Stimulated activated CD8-positive, alpha-beta memory T cell treated with anti-CD3 and anti-CD28 coated beads, Interleukin-12 subunit alpha, Interleukin-12 subunit beta, amount 100 ng/mL, for 1 hour (primary cell): Measurements from ENCODE around the gene ACOX1.

Experiments
- DNase-seq: peaks from one replicate; pipeline ENCODE4 v3.0.0-alpha.2; 2020; ENCODE audit warnings: low read depth

ACOX1 gene

DNA sequence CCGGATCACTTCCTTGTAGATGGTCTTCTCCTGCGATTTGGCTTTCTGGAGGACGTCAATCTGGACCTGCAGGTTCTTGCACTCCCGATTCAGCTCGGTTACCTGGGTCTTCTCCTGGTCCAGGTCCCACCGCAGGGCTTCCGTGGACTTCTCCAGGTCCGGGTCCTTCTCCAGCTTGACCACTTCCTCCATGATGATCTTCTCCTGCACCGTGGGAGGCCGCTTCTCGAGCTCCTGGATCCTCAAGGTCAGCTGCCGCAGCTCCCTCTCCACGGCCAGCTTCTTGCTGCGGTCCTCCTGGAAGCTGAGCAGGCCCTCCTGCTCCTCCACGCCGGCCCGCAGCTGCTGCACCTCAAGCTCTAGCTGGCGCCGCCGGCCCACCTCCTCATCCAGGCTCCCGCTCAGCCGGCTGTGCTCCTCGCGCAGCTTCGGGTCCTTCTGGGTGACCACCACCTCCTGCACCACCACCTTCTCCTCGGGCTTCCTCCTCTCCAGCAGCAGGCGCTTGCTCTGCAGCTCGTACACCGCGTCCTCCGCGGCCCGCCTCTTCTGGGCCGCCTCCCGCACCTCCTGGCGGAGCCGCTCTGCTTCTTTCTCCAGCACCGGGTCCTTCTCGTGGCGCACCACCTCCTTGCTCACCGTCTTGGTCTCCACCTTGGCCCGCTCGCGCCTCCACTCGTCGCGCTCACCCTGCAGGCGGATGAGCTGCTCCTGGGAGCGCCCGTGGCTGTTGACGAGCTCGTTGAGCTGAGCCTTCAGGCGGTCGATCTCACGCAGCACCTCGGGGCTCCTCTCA lies 29.9 kb upstream of the ACOX1 start:
- DNase-seq = no peak

GRCh38 chr17:76008208-76008607 lies 29.2 kb upstream of the ACOX1 start:
- no peak for DNase-seq

GRCh38 chr17:76007850-76008165 lies 28.8 kb upstream of the ACOX1 start:
- no peak for DNase-seq

DNA sequence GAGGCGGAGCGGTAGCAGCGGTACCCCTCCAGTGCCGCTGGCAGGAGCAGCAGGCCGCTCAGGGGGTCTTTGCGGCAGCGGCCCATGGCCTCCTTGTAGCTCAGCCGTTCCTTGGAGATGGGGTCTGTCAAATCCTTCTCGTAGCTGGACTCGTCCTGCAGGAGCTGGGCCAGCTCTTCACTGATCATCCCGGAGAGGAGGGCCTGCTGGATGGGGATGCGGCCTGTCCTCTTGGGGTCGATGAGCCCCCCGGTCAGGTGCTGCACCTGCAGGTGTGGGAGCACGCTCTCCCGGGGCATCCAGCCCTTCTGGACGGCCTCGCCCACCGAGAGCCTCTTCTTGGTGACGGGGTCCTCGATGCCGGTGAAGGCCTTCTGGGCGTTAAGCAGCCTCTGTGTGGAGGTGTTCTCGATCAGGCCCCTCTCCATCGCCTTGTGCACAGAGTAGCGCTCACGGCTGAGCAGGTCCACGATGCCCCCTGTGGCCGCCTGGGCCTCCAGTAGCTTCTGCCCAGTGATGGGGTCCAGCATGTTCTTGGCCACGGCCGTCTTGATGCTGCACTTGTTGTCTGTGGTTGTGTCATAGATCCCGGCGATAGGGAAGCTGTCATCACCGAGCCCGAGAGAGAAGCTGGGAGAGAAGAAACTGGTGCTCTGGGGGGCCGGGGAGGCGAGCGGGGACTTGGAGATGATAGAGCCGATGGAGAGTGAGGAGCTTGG lies 28.3 kb upstream of the ACOX1 start:
- no peak for DNase-seq

- peak; percentile 74 for DNase-seq
These were observed 26.5 kb upstream of the ACOX1 start for GRCh38 chr17:76005263-76006149.

DNA sequence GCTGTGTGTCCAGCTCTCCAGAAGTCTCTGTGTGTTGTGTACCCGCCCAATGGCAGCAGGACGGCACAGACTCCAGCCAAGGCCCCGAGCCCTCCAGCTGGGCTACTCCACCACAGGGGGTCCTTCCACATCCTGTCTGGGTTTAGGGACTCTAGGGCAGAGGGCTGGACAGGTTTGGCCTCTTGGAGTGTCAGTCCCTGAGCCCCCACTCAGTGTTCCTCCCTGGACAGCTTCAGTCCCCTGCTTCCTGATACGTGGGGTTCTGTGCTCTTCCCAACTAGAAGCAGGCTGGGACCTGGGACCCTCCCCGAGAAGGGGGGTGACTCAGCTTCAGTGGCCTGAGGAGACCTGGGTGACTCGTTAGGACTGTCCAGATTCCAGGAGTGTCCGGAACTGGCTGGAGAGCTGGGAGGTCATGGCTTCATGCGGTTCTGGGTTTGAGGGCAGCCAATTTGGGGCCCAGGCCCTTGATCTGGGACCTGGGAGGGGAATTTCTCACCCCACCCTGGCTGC lies 25.8 kb upstream of the ACOX1 start:
- no peak for DNase-seq

DNA sequence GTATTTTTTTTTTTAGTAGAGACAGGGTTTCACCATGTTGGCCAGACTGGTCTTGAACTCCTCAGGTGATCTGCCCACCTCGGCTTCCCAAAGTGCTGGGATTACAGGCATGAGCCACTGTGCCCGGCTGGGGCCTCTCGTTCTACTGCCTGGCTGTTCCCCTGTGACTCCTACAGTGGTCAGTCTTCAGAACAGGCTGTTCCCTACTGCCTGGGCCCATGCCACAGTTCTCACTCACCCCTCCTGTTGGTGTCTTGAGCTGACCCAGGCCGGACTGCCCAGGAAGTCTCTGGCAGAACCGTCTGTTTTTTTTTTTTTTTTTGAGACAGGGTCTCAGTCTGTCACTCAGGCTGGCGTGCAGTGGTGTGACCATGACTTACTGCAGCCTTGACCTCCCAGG lies 24.9 kb upstream of the ACOX1 start:
- no peak for DNase-seq

- DNase-seq = no peak
These were observed 23.1 kb upstream of the ACOX1 start for GRCh38 chr17:76002100-76002499.

DNA sequence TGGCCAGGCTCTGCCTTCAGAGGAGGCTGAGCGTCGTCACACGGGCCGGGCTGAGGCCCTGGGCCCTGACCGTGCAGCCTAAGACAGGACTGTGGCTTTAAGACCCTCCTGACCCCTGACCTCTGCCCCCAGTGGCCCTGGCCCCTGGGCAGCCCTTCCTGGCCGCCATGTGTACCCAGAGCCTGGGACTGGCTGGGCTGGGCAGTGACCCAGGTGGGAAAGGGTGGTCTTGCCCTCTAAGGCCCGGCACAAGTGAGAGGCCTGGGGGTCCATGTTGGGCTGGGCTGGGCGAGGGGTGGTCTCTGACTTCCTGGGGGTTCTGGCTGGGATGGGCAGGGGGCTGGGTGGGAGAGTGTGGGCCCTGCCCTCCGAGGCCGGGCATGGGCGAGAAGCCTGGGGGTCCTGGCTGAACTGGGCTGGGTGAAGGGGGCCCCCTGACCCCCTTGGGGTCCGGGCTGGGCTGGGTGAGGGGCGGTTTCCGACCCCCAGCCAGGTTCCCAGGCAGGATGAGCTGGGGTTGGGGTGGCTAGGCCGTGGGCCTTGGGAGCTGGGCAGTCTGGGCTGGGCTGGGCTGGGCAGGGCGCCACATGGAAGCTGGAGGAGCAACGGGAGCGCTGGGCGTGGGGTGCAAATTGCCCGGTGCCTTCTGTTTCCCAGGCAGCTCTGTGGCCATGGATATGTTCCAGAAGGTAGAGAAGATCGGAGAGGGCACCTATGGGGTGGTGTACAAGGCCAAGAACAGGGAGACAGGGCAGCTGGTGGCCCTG lies 22.0 kb upstream of the ACOX1 start, which contains the start of gene CDK3:
Gene CDK3 (plus strand): TSS at position 101 of the 767 bp plus-strand sequence. CDS start 571 bp downstream, at position 672.
- no peak for DNase-seq

DNA sequence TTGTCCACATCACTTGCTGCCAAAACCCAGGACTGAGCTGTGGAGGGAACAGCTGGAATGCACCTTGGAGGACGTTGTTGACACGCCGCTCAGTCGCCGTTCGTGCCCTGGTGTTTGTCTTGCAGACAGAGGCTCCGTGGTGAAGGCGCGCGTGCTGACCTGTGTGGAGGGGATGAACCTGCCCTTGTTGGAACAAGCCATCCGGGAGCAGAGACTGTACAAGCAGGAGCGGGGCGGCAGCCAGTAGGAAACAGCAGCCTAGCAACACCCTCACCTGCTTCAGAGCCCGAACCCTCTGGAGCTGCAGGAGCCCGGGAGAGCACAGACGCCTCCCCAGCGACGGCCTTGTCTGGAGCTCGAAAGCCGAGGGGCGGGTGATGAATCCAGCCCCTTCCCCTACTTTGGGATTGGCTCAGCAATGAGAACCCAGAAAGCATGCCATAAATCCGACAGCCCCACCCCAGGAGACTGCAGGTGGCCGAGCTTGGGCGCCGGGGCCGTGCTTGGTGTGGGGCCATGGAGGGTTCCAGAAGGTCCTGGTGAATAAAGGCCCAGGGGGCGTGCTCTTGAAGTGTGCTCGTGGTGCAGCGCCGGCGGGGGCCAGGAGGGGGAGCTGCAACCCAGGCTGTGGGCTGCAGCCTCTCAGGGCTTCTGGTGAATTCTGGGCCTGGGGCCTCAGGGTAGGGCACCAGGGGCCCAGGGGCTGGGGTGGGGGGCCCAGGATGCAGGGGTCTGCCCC lies 21.2 kb upstream of the ACOX1 start:
- peak; percentile 34 for DNase-seq

- DNase-seq = no peak
These were observed 19.4 kb upstream of the ACOX1 start for GRCh38 chr17:75998327-75998795.

- DNase-seq = no peak
These were observed 18.0 kb upstream of the ACOX1 start for GRCh38 chr17:75996665-75997590.

- no peak for DNase-seq
These were observed 16.5 kb upstream of the ACOX1 start for GRCh38 chr17:75995385-75995925.

DNA sequence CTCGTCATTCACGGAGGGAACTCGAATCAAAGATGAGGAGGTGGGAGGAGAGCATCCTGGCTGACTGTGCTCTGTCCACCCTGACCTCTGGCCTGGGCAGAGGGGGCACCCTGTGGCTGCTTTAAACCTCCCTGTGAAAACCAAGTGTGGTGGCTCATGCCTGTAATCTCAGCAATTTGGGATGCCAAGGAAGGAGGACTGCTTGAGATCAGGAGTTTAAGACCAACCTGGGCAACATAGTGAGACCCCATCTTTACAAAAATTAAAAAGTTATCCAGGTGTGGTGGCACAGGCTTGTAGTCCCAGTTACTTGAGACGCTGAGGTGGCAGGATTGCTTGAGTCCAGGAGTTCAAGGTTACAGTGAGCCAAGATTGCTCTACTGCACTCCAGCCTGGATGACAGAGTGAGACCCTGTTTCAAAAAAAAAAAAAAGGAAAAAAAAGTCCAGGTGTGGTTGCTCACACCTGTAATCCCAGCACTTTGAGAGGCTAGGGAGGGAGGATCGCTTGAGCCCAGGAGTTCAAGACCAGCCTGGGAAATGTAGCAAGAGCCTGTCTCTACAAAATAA lies 15.9 kb upstream of the ACOX1 start:
- no peak for DNase-seq

DNA sequence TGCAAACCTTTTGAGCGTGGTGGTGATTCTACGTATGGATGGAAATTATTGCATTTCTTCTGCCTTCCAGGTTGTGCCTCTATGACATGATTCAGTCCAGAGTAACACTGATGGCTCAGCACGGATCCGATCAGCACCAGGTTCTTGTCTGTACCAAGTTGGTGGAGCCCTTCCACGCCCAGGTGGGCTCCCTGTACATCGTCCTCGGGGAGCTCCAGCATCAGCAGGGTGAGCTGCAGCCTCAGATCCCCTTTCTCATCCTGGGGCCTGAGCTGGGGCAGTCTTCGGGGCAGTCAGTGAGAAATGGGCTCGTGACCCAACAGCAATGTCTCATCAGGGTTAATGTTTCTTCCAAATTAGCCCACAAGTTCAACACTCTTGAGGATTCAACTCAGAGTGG lies 12.4 kb upstream of the ACOX1 start:
- DNase-seq = no peak

- DNase-seq = no peak
These were observed 8.1 kb upstream of the ACOX1 start for GRCh38 chr17:75987041-75987440.

DNA sequence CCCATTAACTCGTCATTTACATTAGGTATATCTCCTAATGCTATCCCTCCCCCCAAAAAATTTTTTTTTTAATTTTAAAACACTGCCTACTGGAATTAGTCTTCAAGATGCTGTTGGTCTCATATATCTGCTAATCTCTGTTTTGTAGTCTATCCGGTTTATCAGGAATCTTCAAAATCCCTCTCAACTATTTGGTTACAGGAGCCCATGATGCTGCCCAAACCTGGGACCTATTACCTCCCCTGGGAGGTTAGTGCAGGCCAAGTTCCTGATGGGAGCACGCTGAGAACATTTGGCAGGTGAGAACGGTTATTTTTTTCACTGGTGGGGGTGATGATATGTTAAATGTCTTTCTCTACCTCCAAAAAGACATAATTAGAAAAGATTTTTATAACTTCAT lies 7.0 kb upstream of the ACOX1 start:
- no peak for DNase-seq

DNA sequence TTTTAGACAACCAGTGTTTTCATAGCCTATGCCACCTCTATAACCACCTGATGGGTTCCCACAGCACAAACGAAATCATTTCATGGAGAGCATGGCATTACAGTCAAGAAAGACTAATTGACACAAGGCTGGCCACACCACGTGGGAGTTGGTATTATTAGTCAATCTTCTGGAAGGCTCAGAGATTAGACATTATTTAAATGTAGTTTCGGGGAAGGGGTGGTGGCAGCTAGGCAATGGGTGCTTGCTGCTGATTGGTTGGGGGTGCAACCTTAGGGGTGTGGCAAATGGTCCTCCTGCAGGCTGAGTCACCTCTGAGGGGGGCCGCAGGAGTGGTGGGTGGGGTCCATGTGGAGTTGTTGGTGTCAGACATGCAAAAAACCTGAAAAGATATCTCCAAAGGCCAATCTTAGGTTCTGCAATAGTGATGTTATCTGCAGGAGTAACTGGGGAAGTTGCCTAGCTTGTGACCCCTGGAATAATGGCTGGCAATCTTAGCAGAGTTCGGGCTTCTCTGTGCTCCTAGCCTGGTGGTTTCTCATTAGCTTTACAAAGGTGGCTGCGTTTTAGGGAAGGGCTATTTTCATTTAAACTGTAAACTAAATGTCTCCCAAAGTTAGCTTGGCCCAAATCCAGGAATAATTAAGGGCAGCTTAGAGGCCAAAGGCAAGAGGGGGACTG lies 4.7 kb upstream of the ACOX1 start:
- no peak for DNase-seq
